HG03571 (cell line): ENCODE measurements around the gene SLC35A4.

Source experiments
- ATAC-seq: cut with Tn5 transposase; IDR thresholded peaks from one replicate; pipeline ENCODE4 v1.9.1; 2021; ENCODE audit not compliant: unreplicated experiment

The SLC35A4 gene

GRCh38 chr5:140564196-140565023, at the start of gene SLC35A4, which contains the start of gene APBB3:
TSS of gene SLC35A4 (plus strand) at chr5:140564828. CDS start at chr5:140567170, 2,342 bp downstream.
TSS of gene APBB3 (minus strand) at chr5:140564598. CDS start at chr5:140564245, 353 bp downstream.
- peak; percentile 83 for ATAC-seq

- no peak for ATAC-seq
Measured at GRCh38 chr5:140524003-140524402, 40.6 kb upstream of the SLC35A4 start.

- ATAC-seq = no peak
Measured at GRCh38 chr5:140540227-140540626, 24.4 kb upstream of the SLC35A4 start.

- no peak for ATAC-seq
Measured at GRCh38 chr5:140542972-140543371, 21.7 kb upstream of the SLC35A4 start.

- no peak for ATAC-seq
Measured at GRCh38 chr5:140544986-140545385, 19.6 kb upstream of the SLC35A4 start.

GRCh38 chr5:140545606-140546005, 19.0 kb upstream of the SLC35A4 start:
- ATAC-seq = no peak

- ATAC-seq = no peak
Measured at GRCh38 chr5:140546851-140547507, 17.6 kb upstream of the SLC35A4 start.

- peak; percentile 97 for ATAC-seq
Measured at GRCh38 chr5:140547508-140548299, 16.9 kb upstream of the SLC35A4 start, which contains the start of gene EIF4EBP3. TSS of gene EIF4EBP3 (plus strand) at chr5:140547662. CDS start at chr5:140547738, 76 bp downstream.

- no peak for ATAC-seq
Measured at GRCh38 chr5:140548300-140548688, 16.3 kb upstream of the SLC35A4 start.

- ATAC-seq = no peak
Measured at GRCh38 chr5:140548791-140549190, 15.8 kb upstream of the SLC35A4 start.

GRCh38 chr5:140549237-140550144, 15.1 kb upstream of the SLC35A4 start:
- no peak for ATAC-seq

GRCh38 chr5:140550147-140551079, 14.2 kb upstream of the SLC35A4 start:
- ATAC-seq = no peak

GRCh38 chr5:140551872-140552271, 12.8 kb upstream of the SLC35A4 start:
- no peak for ATAC-seq

GRCh38 chr5:140553657-140554056, 11.0 kb upstream of the SLC35A4 start:
- no peak for ATAC-seq

- no peak for ATAC-seq
Measured at GRCh38 chr5:140554454-140554853, 10.2 kb upstream of the SLC35A4 start.

GRCh38 chr5:140555747-140556312, 8.8 kb upstream of the SLC35A4 start:
- ATAC-seq = no peak

- ATAC-seq = no peak
Measured at GRCh38 chr5:140556438-140556837, 8.2 kb upstream of the SLC35A4 start.

GRCh38 chr5:140557136-140557805, 7.4 kb upstream of the SLC35A4 start, which contains the start of gene SRA1:
TSS of gene SRA1 (minus strand) at chr5:140557473. CDS start at chr5:140557452, 21 bp downstream.
- ATAC-seq = peak; percentile 92
